ENCODE data around the gene NR2E3.

DNA sequence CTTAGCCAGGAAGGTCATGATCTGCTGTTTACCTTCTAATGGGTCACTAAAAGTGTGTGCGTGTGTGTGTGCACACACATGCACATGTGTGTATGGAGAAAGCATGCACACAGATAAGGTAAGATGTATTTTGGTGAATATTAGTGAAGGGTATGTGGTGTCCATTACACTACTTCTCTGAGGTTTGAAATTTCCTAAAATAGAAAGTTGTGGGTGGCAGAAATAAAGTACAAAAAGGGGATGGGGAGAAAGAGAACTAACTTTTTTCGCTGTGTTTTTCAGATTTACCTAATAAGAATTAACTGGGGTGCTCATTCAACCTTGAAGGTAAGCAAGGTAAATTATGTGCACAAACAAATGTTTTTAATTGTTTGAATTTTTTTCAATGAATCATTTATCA lies 24.4 kb upstream of the NR2E3 start:
- TF ChIP-seq, protein P1, sequence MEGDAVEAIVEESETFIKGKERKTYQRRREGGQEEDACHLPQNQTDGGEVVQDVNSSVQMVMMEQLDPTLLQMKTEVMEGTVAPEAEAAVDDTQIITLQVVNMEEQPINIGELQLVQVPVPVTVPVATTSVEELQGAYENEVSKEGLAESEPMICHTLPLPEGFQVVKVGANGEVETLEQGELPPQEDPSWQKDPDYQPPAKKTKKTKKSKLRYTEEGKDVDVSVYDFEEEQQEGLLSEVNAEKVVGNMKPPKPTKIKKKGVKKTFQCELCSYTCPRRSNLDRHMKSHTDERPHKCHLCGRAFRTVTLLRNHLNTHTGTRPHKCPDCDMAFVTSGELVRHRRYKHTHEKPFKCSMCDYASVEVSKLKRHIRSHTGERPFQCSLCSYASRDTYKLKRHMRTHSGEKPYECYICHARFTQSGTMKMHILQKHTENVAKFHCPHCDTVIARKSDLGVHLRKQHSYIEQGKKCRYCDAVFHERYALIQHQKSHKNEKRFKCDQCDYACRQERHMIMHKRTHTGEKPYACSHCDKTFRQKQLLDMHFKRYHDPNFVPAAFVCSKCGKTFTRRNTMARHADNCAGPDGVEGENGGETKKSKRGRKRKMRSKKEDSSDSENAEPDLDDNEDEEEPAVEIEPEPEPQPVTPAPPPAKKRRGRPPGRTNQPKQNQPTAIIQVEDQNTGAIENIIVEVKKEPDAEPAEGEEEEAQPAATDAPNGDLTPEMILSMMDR (IDR thresholded peaks at IDR 0.05; ENCODE audit: insufficient read depth, low read depth, low read length) = no peak
- TF ChIP-seq EZH2 (IDR thresholded peaks at IDR 0.05; ENCODE audit: insufficient read depth, low read length) = no peak

All from astrocyte (in vitro differentiated cells and primary cell).